Right atrium auricular region (tissue), 2 donors: ENCODE data around the gene SERPING1. TPM values are rescaled to one million over a fixed set of nuclear protein-coding genes. Genes with fewer than 3 reads are reported as not detected.

Experiments used
- DNase-seq: peaks from one replicate; pipeline ENCODE4 v3.0.0-alpha.2; 2019; ENCODE audit warnings: low spot score
- H3K27ac ChIP-seq, 2 donors: fragments of 200-600 bp; sonication (generic); 1 replicate in 1 of 2; 2 replicates in 1 of 2; pipeline ENCODE4 v1.5.1; 2016 to 2019
- H3K27me3 ChIP-seq, 2 donors: fragments of 200-600 bp; sonication (generic); one replicate each; pipeline versions ENCODE4 v1.5.1 to v1.6.0; 2017 to 2019
- H3K36me3 ChIP-seq: fragments of 200-600 bp; sonication (generic); one replicate; pipeline ENCODE4 v1.5.1; 2016
- H3K4me1 ChIP-seq, 2 donors: fragments of 200-600 bp; sonication (generic); one replicate each; pipeline versions ENCODE4 v1.5.1 to v1.6.0; 2017 to 2019
- H3K4me3 ChIP-seq, 2 donors: fragments of 200-600 bp; sonication (generic); 1 replicate in 1 of 2; 2 replicates in 1 of 2; pipeline ENCODE4 v1.5.1; 2017 to 2019; ENCODE audit warnings: mild to moderate bottlenecking in 1 of 2, moderate library complexity in 1 of 2
- H3K9me3 ChIP-seq, 2 donors: fragments of 200-600 bp; sonication (generic); one replicate each; pipeline ENCODE4 v1.5.1; 2019
- CTCF ChIP-seq, 2 donors: fragments of 200-600 bp; sonication (generic); IDR thresholded peaks; one replicate each; pipeline ENCODE4 v1.5.1; 2019; ENCODE audit warnings: antibody characterized with exemption in 2 of 2
- total RNA-seq, 2 donors: library from RNA; depleted of rRNA; stranded (reverse); fragments of >200 nt; gene quantifications; one replicate each; pipeline ENCODE4 v1.1.0, GENCODE V29; 2016

Gene SERPING1
- total RNA-seq, result 100 to 1,000 TPM; 210 to 851 TPM

- Histone ChIP-seq H3K4me3 (peak within 1 kb of the TSS; percentile 54 to 64), H3K9me3 (no peaks in the 10 kb centered on the region), H3K4me1 (peaks cover 0 to 9% of the 10 kb centered on the region in 2 donors), H3K36me3 (no peaks in the 10 kb centered on the region), H3K27me3 (no peaks in the 10 kb centered on the region), H3K27ac (peak within 1 kb of the TSS; percentile 87 to 88)
- TF ChIP-seq CTCF (IDR thresholded peaks at IDR 0.05), result no peak
- DNase-seq, result peak; percentile 87
These were observed at the start of gene SERPING1 for GRCh38 chr11:57597461-57597915. SERPING1 (plus strand) TSS chr11:57597685; CDS start chr11:57598271, 586 bp downstream.

- Histone ChIP-seq H3K27ac (no peak overlapping the region), H3K36me3 (peaks cover 28% of the 10 kb centered on the region), H3K9me3 (no peaks in the 10 kb centered on the region), H3K27me3 (no peaks in the 10 kb centered on the region), H3K4me3 (no peak overlapping the region), H3K4me1 (no peaks in the 10 kb centered on the region)
- no peak for TF ChIP-seq CTCF (IDR thresholded peaks at IDR 0.05)
- no peak for DNase-seq
These were observed 49.6 kb upstream of the SERPING1 start for GRCh38 chr11:57547854-57548377.

GRCh38 chr11:57549983-57550382 is 47.5 kb upstream of the SERPING1 start:
- TF ChIP-seq CTCF (IDR thresholded peaks at IDR 0.05), result no peak

GRCh38 chr11:57551941-57552340 is 45.5 kb upstream of the SERPING1 start:
- H3K27me3 ChIP-seq, result no peaks in the 10 kb centered on the region
- TF ChIP-seq CTCF (IDR thresholded peaks at IDR 0.05), result no peak
- H3K27ac ChIP-seq, result no peak overlapping the region
- H3K9me3 ChIP-seq, result no peaks in the 10 kb centered on the region
- no peaks in the 10 kb centered on the region for H3K4me1 ChIP-seq
- H3K4me3 ChIP-seq, result no peak overlapping the region
- peaks cover 48% of the 10 kb centered on the region for H3K36me3 ChIP-seq
- no peak for DNase-seq

More at GRCh38 chr11:57549983-57550382, 47.5 kb upstream of the SERPING1 start:
- no peaks in the 10 kb centered on the region for H3K9me3 ChIP-seq
- H3K36me3 ChIP-seq, result peaks cover 42% of the 10 kb centered on the region
- DNase-seq, result no peak
- H3K27ac ChIP-seq, result no peak overlapping the region
- H3K4me3 ChIP-seq, result no peak overlapping the region
- H3K4me1 ChIP-seq, result no peaks in the 10 kb centered on the region
- H3K27me3 ChIP-seq, result no peaks in the 10 kb centered on the region

GRCh38 chr11:57552479-57552878 is 45.0 kb upstream of the SERPING1 start:
- H3K4me1 ChIP-seq, result no peaks in the 10 kb centered on the region
- H3K27me3 ChIP-seq, result no peaks in the 10 kb centered on the region
- H3K4me3 ChIP-seq, result no peak overlapping the region
- H3K9me3 ChIP-seq, result no peaks in the 10 kb centered on the region
- TF ChIP-seq CTCF (IDR thresholded peaks at IDR 0.05), result no peak
- H3K36me3 ChIP-seq, result peaks cover 50% of the 10 kb centered on the region
- H3K27ac ChIP-seq, result no peak overlapping the region
- DNase-seq, result no peak

- no peaks in the 10 kb centered on the region for H3K27me3 ChIP-seq
- no peaks in the 10 kb centered on the region for H3K4me1 ChIP-seq
- no peak overlapping the region for H3K27ac ChIP-seq
- H3K9me3 ChIP-seq, result no peaks in the 10 kb centered on the region
- peaks cover 59% of the 10 kb centered on the region for H3K36me3 ChIP-seq
- H3K4me3 ChIP-seq, result no peak overlapping the region
- DNase-seq, result no peak
- TF ChIP-seq CTCF (IDR thresholded peaks at IDR 0.05), result no peak
These were observed 42.1 kb upstream of the SERPING1 start for GRCh38 chr11:57555393-57555792.
